ENCODE data around the gene VKORC1L1.
"Not testable (repeated sequence)": the region's sequence is repeated elsewhere in the genome, so short reads cannot be mapped to it uniquely, and the experiment has no call there.

GRCh38 chr7:65991829-65992228 lies 119.0 kb downstream of the VKORC1L1 start:
- not testable (repeated sequence) for TF ChIP-seq POLR2A (IDR thresholded peaks at IDR 0.05)
- TF ChIP-seq, protein P1, sequence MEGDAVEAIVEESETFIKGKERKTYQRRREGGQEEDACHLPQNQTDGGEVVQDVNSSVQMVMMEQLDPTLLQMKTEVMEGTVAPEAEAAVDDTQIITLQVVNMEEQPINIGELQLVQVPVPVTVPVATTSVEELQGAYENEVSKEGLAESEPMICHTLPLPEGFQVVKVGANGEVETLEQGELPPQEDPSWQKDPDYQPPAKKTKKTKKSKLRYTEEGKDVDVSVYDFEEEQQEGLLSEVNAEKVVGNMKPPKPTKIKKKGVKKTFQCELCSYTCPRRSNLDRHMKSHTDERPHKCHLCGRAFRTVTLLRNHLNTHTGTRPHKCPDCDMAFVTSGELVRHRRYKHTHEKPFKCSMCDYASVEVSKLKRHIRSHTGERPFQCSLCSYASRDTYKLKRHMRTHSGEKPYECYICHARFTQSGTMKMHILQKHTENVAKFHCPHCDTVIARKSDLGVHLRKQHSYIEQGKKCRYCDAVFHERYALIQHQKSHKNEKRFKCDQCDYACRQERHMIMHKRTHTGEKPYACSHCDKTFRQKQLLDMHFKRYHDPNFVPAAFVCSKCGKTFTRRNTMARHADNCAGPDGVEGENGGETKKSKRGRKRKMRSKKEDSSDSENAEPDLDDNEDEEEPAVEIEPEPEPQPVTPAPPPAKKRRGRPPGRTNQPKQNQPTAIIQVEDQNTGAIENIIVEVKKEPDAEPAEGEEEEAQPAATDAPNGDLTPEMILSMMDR (IDR thresholded peaks at IDR 0.05), result not testable (repeated sequence)
